SHP77 treated with DMSO at 0.1 percent for 48 hours (cell line): ENCODE results near the gene HTR4.

Experiments
- DNase-seq: peaks from one replicate; lab custom pipeline; 2025; lab: John Stamatoyannopoulos, UW

Gene HTR4

DNA sequence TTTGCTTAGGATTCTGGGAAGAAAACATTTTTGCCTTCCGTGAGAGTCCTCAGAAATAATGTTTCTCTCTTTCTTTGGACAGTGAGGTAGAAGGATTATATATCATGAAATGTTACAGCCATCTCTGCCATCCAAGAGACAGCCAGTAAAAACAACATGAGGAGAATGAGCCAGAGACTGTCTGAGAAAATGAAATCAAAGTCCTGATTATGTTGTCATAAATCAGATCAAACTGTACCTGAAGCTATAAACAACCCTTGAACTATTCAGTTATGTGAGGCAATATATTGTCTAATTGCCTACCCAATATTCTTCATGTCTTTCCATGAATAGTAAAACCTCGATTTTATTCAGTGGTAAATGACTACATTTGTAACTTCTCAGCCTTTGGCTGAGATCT, 9.2 kb upstream of the HTR4 start:
- DNase-seq = no peak

DNA sequence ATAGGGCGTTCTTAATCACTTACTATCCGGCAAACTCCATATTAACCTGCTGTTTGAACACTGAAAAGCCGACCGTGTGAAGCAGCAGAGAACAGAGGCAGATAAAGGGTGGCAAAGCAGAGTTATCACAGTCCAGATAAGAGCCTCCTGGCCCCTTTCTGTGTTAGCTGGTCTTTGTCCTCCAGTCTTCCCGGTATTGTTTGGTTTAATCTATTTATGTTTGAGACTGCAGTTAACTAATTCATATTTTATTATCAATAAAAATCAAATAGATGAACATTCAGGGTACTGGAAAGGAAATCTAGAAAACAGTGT, 6.0 kb upstream of the HTR4 start:
- DNase-seq = no peak

DNA sequence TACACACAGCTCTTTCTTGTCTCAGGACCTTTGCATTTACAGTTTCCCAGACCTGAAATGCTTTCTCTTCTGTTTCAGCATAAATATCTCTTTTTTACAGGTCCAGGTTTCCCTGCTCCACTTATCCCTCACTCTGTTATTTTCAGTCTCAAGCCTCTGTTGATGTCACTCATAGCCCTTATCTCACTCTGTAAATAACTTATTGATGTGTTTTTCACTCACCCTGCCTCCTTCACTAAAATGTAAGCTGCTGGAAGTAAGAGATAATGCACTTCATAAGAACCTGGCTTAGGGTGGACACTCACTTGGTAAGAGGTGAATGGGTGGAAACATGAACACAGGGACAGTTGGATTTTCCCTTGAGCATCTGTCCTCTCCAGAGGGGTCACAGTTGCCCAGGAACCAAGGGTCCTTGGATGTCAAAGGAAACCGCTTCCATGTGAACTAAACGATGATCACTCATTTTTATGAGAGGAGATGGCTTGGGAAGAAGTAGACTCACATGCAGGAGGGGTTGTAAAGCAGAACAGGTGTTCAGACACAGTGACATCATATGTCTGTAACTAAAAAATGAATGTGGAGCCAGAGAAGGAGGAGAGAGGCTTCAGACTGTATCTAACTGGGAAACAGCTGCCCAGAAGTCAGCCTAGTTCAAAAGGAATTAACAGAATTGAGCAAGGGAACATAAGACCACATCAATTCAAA, 5.5 kb upstream of the HTR4 start:
- no peak for DNase-seq

DNA sequence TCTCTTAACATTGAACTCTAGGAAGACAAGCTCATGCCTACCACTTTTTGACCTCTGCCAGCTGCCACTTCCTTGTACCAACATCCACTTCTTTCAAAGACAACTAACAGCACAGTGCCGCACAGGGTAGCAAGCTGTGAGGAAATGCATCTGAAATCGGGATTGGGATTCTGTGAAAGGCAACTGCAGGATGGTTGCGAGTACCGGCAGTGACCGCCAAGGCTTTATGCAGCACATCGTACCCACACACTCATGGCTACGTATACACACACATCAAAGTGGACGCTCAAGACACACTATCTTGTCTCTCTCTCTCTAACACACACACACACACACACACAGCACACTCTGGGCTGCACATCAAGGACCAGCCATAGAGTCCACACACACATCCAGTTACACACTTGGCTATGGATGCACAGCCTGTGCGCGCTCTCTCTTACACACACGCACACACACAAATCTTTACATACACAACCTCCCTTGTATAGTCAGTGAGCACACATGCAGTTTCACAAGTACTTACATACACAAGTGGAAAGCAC, 964 bp downstream of the HTR4 start:
- no peak for DNase-seq

DNA sequence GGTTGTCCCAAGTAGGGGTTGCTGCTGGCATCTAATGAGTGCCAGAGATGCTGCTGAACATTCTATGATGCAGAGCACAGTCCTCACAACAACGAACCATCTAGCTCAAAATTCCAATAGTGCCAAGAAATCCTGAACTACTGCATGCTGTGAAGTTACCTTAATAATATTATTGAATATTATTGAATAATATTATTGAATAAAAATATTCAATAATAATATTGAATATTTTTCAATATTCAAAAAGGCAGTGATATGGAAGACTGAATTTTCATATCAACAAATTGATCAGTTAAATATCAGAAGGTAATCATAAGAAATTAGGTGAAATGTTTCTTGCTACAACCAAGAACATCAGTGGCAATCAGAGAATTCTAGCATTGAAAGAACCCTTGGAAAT, 2.8 kb downstream of the HTR4 start:
- DNase-seq = no peak

DNA sequence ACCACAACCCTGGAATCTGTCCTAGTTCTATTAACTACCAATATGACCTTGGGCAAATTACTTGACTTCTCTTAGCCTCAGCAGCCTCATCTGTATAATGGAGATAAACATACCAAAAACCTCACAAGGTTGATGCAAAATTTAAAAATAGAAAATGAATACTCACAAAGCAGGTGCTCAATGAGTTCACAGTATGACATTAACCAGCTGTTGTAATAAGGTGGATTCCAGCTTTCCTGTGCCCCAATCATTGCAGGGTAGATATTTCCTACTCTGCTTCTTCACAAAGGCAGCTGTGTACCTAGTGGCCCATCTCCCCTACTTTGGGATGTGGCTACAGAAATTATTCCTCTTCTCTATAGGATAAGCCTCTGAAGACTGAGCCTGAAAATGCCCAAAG, 8.8 kb downstream of the HTR4 start:
- DNase-seq = no peak

DNA sequence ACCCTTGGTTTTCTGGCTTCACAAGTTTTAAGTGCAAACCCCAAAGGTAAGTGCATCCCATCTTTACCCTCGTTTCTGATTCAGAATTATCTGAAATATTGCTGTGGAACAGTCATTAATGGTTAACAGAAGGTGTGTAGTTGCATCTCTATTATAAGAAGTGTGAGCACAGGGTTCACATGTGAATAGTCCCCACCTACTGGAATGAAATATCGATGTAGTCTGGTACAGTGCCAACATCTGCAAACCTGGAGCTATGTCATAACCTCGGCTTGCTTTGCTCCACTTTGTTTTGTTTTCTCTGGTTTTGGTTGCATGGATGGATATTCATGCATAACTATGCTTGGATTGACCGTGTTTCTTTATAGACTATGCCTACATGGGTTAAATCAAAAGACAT, 12.6 kb downstream of the HTR4 start:
- DNase-seq = no peak

DNA sequence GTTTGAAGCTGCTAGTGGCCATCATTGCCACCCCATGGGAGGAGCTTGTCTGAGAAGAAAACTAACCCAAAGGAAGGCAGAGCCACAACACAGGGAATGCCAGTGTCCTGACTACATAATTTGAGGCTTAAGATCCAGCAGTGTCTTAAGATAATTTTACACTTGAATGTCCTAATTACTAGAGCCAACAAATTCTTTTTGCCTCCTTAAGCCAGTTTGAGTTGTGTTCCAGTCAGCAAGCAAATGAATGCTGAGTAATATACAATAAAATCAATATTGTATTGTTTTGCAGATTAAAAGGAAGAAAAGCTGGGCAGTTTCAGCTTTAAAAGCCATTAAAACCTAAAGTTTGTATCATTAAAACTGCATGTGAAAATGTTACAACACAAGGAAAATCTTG, 13.9 kb downstream of the HTR4 start:
- no peak for DNase-seq

DNA sequence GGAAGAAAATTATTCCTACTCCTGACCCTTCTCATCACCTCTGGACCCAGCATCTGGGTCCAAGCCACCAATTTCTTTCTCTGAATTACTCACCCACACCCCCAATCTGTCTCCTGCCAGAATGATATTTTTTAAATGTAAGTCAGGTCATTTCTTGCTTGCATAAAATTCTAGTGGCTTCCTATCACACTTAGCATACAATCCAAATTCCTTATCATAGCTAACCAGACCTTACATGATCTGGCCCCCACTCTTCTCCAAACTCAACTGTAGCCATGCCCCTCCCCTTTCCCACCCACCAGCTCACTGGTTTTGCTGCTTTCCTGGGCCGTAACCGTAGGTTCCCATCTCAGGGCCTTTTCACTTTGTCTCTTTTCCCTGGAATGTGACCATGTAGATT, 15.2 kb downstream of the HTR4 start:
- no peak for DNase-seq

DNA sequence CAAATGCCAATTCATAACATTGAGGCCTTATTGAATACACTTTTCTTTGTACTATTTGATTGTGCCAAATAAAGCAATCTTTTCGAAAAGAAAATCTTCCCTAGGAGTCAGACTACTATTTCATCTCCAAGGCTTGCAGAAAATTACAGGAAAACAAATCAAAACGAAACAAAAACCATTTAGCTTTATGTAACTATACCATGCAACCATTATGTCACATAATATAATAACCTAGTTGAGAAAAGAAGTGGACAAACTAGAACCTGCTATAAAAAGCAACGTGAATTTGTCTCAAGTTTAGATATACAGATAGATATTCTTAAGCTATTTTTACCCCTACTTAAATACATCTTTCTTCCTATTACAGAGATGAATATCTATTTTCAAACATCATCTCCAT, 18.0 kb downstream of the HTR4 start:
- DNase-seq = no peak

DNA sequence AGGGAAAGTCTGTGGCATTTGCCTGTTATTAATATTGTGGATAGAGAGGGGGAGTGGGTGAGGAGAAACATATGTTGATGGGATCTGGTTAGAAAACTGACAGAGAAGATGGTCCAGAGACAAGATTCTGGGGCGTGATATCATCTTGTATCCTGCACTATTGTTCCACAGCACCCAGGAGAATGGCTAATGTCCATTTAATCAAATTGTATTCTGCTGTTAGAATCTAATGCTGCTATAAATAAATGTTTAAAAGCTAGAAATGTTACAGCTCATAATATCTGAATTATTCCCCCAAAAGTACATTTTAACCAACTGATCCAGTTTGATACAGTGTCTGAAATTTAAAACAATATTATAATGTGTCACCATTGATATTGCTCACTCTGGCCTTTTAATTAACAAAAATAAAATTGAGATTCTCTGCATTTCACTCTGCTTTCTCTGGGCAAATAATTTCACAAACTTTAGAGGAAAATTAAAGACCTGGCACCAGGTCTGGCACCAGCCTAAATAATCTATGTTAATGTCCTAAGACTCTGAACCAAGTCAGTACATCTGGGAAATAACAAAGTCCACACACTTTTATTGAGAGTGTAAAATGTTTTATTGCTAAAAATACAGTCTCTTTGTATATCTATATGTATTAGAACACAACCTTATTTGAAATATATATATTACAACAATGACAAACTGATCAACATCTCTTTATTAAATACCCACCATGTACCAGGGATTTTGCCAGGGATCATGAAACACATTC, 18.8 kb downstream of the HTR4 start:
- DNase-seq = no peak

DNA sequence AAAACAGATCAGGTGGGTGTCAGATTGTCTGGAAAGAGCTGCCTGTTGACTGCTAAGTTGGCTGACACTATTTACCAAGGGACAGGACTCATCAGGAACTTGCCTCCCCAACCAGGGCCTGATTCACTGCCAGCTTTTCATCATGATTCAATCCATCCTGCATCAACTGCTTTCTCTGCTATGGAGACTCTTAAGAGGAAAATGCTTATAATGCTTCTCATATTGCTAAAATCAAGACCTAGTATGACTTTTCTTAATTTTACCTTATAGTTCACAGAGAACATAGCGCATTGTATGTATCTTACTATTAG, 21.3 kb downstream of the HTR4 start:
- DNase-seq = no peak

DNA sequence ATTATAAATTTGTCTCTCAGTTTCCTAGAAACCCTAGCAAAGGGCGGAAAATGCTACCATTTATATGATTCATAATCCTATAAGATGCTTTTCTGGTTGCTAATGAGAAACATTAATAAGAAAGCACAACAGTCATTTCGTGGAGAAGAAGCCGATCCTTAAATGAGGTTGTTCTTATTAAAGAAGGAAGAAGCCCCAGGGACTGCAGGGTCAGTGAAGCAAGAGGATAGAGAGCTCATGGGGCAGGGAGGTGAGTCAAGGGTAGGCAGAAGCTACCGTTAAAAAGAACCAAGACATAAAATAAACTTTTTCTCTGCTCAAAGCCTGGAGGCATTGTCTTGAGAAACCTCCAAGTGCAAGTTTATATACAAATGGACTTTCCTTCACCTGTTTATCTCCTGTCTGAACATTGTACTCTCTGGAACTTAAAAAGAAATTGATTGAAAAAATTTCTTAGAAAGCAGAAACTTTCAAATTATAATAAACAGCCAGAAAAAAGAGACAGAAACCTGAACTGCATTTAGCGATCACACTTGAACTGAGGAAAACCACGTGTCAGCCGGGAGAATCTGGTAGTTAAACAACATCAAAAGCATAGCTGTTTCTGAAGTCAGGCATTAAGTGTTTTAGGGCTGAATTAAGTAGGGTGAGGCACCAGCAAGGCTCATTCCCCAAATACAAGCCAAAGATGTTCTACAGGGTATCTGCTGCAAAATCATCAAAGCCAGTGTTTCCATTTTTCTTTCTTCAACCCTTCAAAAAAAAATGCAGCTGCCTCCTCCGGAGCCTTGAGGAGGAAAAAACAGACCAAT, 21.9 kb downstream of the HTR4 start:
- DNase-seq = no peak

DNA sequence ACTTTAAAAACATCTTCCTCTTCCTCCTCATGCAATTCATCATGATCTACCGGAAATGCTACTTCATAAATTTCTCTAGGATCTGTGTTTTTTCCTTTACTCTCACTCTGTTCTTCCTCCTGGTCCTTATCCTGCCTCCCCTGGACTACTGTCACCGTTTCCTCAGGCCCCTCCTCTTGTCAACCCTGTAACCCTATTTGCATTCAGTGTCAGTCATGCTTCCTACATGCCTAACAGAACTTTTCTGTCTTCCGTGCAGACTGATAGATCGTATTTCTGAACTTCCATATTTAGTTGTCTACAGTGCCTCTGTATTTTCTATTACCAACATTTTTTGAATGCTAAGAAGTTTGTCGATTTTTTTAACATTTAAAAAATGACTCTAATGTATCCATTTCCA, 27.3 kb downstream of the HTR4 start:
- DNase-seq = no peak

DNA sequence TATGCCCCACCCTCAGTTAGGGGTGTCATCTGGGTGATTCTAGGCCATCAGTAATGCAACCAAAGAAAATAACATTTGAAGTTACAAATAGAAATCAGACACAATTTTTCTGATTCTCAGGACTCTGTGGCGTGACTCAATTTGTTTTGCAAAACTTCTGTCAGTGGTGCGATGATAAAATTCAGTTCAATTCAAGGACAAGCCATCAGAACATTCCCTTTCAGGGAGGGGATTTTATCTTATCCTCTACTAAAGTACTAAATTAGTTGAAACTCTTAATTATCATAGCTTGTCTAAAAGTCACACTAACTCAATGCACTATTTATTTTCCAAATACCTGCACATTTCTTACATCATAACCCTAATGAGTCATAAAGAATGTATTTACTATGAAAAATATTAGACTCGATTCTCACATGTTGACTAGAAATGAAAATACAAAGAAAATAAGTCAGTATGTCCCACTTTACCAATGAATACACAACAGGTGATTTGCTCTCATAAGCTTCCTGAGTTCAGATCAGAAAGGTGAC, 28.2 kb downstream of the HTR4 start:
- DNase-seq = no peak

DNA sequence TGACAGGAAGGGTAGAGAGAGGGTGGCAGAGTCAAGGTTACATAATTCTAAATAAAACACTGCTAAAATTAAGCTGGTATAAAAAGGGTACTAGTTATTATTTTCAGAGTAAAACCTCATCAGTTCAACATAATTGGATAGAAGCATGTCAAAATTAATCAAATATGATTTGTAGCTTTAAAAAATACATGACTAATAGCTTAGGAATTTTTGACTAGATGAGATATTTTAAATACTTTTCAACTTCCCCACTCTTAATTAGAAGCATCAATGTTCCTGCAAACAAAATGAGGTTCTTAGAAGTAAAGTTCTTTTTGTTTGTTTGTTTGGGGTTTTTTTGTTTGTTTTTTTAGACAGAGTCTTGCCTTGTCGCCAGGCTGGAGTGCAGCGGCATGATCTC, 29.1 kb downstream of the HTR4 start:
- no peak for DNase-seq

DNA sequence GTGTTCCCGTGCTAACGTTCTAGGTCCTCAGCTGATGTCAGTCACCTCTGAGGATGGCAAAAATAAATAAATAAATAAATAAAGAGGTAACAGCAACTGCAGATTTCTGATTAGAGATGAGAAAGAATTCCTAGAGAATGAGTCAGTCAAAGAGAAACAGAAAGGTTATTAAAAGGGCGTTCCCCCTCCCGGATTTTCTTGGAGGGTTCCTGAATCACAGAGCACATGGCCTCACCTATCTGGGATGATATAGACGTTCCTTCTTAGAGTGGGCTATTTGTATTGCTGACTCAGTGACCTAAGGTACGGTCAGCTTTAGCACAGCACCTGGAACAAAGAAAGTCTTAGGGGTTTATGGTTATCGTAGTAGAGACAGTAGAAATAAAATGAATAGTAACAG, 30.6 kb downstream of the HTR4 start:
- no peak for DNase-seq

DNA sequence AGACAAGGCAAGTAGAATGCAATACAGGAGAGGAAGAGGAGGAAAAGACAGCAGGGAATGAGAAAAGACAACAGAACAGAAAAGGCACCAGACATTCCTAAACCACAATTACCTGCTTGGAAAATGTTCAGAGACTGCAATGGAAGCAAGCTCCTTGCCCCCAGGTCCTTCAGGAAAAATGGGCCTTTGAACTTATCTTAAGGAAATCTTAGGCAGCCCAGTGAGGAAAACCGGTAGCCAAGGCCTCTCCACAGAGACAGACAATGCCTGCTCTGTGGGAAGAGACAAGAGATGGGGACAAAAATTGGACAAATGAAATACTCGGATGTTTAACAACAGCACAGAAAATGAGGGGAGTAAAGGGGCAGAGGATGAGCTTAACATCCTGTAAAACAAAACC, 31.2 kb downstream of the HTR4 start:
- DNase-seq = no peak

DNA sequence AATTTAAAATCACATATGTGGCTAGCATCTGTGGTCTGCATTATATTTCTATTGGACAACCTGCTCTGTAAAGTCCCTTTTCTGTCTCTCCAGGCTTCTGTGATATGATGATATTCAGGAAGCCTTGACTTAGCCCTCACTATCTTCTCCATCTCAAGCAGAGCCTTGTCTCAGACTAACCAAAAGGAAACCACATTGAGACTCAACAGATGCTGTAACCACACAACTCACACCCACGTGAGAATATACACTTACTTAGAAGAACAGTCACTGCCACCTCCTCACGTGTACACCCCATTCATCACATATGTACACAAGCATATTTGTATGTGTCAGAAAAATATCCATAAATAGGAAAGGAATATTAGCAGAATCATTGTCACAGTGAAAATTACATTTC, 33.6 kb downstream of the HTR4 start:
- DNase-seq = no peak

DNA sequence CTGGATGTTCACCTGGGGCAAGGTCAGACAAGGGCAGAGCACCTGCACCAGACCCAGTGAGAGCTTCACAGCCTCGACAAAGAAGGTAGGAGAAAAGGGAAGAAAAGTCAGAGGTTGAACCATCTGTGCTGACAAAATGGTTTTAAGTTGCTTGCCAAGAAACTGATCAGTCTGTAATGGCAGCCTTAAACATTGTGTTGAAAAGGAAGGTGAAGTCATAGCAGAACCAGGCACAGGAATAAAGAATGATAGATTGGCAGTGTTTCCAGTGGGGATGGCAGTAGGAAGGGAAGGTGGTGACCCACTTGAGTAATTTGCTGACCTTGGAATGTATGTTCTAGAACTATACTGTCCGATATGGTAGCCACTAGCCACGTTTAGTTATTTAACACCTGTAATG, 34.2 kb downstream of the HTR4 start:
- no peak for DNase-seq

DNA sequence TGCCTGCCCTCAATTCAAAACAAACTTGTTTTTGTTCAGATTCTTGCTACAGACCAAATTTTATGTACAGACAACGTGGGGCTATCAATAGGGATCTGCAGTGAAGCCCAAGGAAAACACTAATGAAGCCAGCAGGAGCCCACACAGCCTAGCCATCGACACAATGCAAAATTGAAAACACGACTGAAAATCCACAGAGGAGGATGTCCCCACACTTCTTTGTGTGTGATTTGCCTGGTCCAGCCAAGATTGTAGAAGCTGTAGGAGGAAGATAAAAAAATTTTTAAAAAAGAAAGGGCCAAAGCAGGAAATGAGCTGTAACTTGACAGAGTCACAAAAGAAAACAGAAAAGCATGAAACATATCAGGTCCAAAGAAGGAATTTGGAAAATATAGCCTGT, 34.8 kb downstream of the HTR4 start:
- no peak for DNase-seq

DNA sequence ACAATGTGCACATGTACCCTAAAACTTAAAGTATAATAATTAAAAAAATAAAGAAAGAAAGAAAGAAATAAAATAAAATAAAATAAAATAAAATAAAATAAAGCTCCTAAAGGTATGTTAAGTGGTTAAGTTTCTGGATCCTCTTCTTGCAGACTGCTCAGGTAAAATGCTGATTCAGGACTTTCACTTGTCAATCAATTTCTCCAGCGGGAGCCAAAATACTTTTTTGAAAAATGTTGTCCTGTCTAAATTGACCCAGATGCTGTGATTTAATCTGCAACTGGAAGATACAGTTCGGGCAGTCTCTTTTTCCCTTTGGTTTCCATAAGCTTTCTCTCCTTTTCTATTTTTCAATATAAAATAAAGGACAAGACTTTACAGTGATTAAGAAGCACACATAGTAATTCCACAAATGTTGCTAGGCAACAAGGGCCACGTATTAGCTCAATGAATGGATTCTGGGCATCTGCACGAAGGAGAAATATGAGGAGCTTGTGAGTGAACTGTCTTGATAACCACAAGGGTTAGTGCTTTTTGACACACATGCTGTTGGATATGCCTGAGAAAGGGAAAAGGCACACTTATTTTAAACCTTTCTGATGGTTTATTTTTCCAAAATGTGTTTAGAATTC, 38.6 kb downstream of the HTR4 start:
- no peak for DNase-seq
